Keratinocyte (primary cell): ENCODE measurements around the gene ZNF543. TPM values are rescaled to one million over a fixed set of nuclear protein-coding genes. Genes with fewer than 3 reads are reported as not detected.

Source experiments
- DNase-seq: peaks from one replicate; pipeline ENCODE4 v3.0.0-alpha.2; 2011; ENCODE audit warnings: low read depth, missing footprints, low spot score
- FAIRE-seq: peaks from 2 replicates; lab custom pipeline; 2011; peaks lifted over from hg19 to GRCh38; lab: Jason Lieb, UNC
- H2AFZ ChIP-seq: 2 replicates; pipeline ENCODE4 v1.6.0; 2012; ENCODE audit warnings: low read length, control low read depth, inconsistent platforms; ENCODE audit not compliant: control insufficient read depth
- H3K27ac ChIP-seq: 2 replicates; pipeline ENCODE4 v1.5.1; 2011; ENCODE audit warnings: low read length; ENCODE audit not compliant: control insufficient read depth, insufficient read depth
- H3K27me3 ChIP-seq: 3 replicates; pipeline ENCODE4 v1.6.0; 2011; ENCODE audit warnings: low read length; ENCODE audit not compliant: control insufficient read depth, insufficient read depth; ENCODE audit errors: extremely low read depth
- H3K36me3 ChIP-seq, 2 experiments: 2 replicates in 1 of 2; 3 replicates in 1 of 2; pipeline ENCODE4 v1.5.1; 2011; ENCODE audit warnings: low read length in 2 of 2, mild to moderate bottlenecking in 1 of 2; ENCODE audit not compliant: control insufficient read depth in 2 of 2, insufficient read depth in 2 of 2; ENCODE audit errors: extremely low read depth in 1 of 2
- H3K4me1 ChIP-seq: 3 replicates; pipeline ENCODE4 v1.5.1; 2011; ENCODE audit warnings: low read length; ENCODE audit not compliant: control insufficient read depth, insufficient read depth; ENCODE audit errors: extremely low read depth
- H3K4me2 ChIP-seq: 3 replicates; pipeline ENCODE4 v1.6.0; 2011; ENCODE audit warnings: low read depth, low read length; ENCODE audit not compliant: control insufficient read depth, insufficient read depth; ENCODE audit errors: extremely low read depth
- H3K4me3 ChIP-seq, 3 experiments: fragments of 200-600 bp in 1 of 3; sonication (generic) in 1 of 3; 2 replicates in 2 of 3; 3 replicates in 1 of 3; pipeline ENCODE4 v1.5.1; 2011 to 2016; ENCODE audit warnings: low read length in 3 of 3, mild to moderate bottlenecking in 3 of 3, control low read depth in 2 of 3, inconsistent platforms in 1 of 3, low read depth in 1 of 3, mixed read lengths in 1 of 3, mixed run types in 1 of 3, moderate library complexity in 1 of 3; ENCODE audit not compliant: control insufficient read depth in 2 of 3, insufficient read depth in 2 of 3; ENCODE audit errors: extremely low read depth in 1 of 3
- H3K79me2 ChIP-seq: 2 replicates; pipeline ENCODE4 v1.6.0; 2012; ENCODE audit warnings: low read length; ENCODE audit not compliant: control insufficient read depth, insufficient read depth
- H3K9ac ChIP-seq: 3 replicates; pipeline ENCODE4 v1.6.0; 2011; ENCODE audit warnings: low read length; ENCODE audit not compliant: control insufficient read depth, insufficient read depth; ENCODE audit errors: extremely low read depth
- H3K9me1 ChIP-seq: 3 replicates; pipeline ENCODE4 v1.6.0; 2011; ENCODE audit warnings: low read length; ENCODE audit not compliant: control insufficient read depth, insufficient read depth; ENCODE audit errors: extremely low read depth
- H3K9me3 ChIP-seq: 2 replicates; pipeline ENCODE4 v1.5.1; 2012; ENCODE audit warnings: low read depth, low read length; ENCODE audit not compliant: control insufficient read depth
- H4K20me1 ChIP-seq: 3 replicates; pipeline ENCODE4 v1.6.0; 2011; ENCODE audit warnings: low read length; ENCODE audit not compliant: control insufficient read depth, insufficient read depth; ENCODE audit errors: extremely low read depth
- CTCF ChIP-seq, 3 experiments: IDR thresholded peaks in 1 of 3; conservative IDR thresholded peaks in 1 of 3; optimal IDR thresholded peaks in 1 of 3; 2 replicates in 2 of 3; 3 replicates in 1 of 3; pipeline versions ENCODE3 to v1.5.1; 2011; ENCODE audit warnings: low read length in 3 of 3, mild to moderate bottlenecking in 3 of 3, moderate library complexity in 2 of 3, control low read depth in 1 of 3, inconsistent platforms in 1 of 3; ENCODE audit not compliant: insufficient read depth in 2 of 3; ENCODE audit errors: extremely low read depth in 1 of 3
- EZH2 ChIP-seq: IDR thresholded peaks from one replicate; pipeline ENCODE4 v1.6.1; 2012; ENCODE audit warnings: inconsistent platforms, mild to moderate bottlenecking, low read length, moderate library complexity
- dilution Hi-C: fragments of 300-500 bp; cut with MboI; formaldehyde crosslinking; loops from one replicate; pipeline ENCODE4 v1.7.0; 2020; ENCODE audit warnings: low sequenced_read_pairs; ENCODE audit not compliant: extremely low pct_ligation_motif_present
- polyA plus RNA-seq, 5 experiments: library from polyadenylated mRNA; depleted of rRNA in 3 of 5; stranded (reverse) in 3 of 5; stranded (forward) in 1 of 5; unstranded in 1 of 5; fragments of >200 nt; gene quantifications; 1 replicate in 1 of 5; 2 replicates in 3 of 5; 3 replicates in 1 of 5; pipeline versions ENCODE4 v1.2.1 to v1.2.3, GENCODE V29; 2011 to 2012; ENCODE audit warnings: missing spikeins in 2 of 5, low read depth in 1 of 5, low replicate concordance in 1 of 5

The ZNF543 gene
- polyA plus RNA-seq, 1 donor (not counting 4 experiments of a cell fraction or from before 2014, with no cell fraction given), result 2.5 TPM

- Histone ChIP-seq H3K4me3 (peak overlapping the region; percentile 80 to 92 (median 88)), H3K4me2 (peak overlapping the region; percentile 95), H3K27ac (peak overlapping the region; percentile 77), H3K9ac (peak overlapping the region; percentile 89), H2AFZ (peak overlapping the region; percentile 78), H4K20me1 (no peaks in the 10 kb centered on the region), H3K27me3 (no peaks in the 10 kb centered on the region), H3K4me1 (peaks cover 13% of the 10 kb centered on the region), H3K9me3 (no peaks in the 10 kb centered on the region), H3K79me2 (peaks cover 35% of the 10 kb centered on the region), H3K36me3 (peaks cover 8 to 15% of the 10 kb centered on the region in 2 experiments), H3K9me1 (peaks cover 2% of the 10 kb centered on the region)
- FAIRE-seq (no peak), DNase-seq (no peak)
- dilution Hi-C loops, result no loop called here
- TF ChIP-seq EZH2 (no peak), CTCF (optimal IDR thresholded peaks at IDR 0.05 in 1 of 3, IDR thresholded peaks at IDR 0.05 in 1 of 3, conservative IDR thresholded peaks at IDR 0.05 in 1 of 3; ENCODE audit: extremely low read depth in 1 of 3, insufficient read depth in 2 of 3, low read length in 3 of 3) (no peak)
Measured at GRCh38 chr19:57321116-57321515, 844 bp downstream of the ZNF543 start.

DNA sequence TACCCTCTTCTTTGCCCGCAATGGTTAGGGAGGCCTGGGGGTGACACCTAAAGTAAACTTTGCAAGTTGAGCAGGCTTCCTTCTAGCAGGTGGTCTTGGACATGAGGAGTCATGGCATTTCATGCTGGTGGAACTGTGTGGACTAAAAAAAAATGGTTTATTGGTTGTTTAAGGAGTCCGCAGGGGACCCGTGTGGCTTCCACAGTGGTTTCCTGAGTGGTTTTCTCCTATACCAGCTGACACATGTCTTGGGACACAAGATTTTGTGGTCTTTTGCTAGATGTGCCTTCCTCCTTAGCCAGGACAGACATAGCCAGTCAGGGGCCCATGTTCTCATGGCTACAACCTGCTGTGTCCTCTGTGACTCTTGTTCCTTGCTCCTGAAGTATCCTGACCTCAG is 1.5 kb downstream of the ZNF543 start:
- no peak for TF ChIP-seq EZH2
- TF ChIP-seq CTCF (optimal IDR thresholded peaks at IDR 0.05 in 1 of 3, IDR thresholded peaks at IDR 0.05 in 1 of 3, conservative IDR thresholded peaks at IDR 0.05 in 1 of 3; ENCODE audit: extremely low read depth in 1 of 3, insufficient read depth in 2 of 3, low read length in 3 of 3), result no peak
- peaks cover 2% of the 10 kb centered on the region for H3K9me1 ChIP-seq
- FAIRE-seq (no peak), DNase-seq (no peak)
- peaks cover 8 to 17% of the 10 kb centered on the region in 2 experiments for H3K36me3 ChIP-seq
- H3K9me3 ChIP-seq, result no peaks in the 10 kb centered on the region
- H3K79me2 ChIP-seq, result peaks cover 35% of the 10 kb centered on the region
- dilution Hi-C loops, result no loop called here
- no peaks in the 10 kb centered on the region for H3K27me3 ChIP-seq
- peak overlapping the region; percentile 95 for H3K4me2 ChIP-seq
- no peaks in the 10 kb centered on the region for H4K20me1 ChIP-seq
- H3K9ac ChIP-seq, result no peak overlapping the region
- peaks cover 13% of the 10 kb centered on the region for H3K4me1 ChIP-seq
- H3K4me3 ChIP-seq, result peak overlapping the region; percentile 80 to 92 (median 88)
- H2AFZ ChIP-seq, result no peak overlapping the region
- no peak overlapping the region for H3K27ac ChIP-seq
